ENCODE data around the gene PTPN3. TPM values are rescaled to one million over a fixed set of nuclear protein-coding genes. Genes with fewer than 3 reads are reported as not detected.
A peak's percentile ranks its signal among the peaks of the same experiment; 100 is the strongest.

Gene PTPN3
- total RNA-seq, 1 donor from 2014 or later: 5.9 TPM

DNA sequence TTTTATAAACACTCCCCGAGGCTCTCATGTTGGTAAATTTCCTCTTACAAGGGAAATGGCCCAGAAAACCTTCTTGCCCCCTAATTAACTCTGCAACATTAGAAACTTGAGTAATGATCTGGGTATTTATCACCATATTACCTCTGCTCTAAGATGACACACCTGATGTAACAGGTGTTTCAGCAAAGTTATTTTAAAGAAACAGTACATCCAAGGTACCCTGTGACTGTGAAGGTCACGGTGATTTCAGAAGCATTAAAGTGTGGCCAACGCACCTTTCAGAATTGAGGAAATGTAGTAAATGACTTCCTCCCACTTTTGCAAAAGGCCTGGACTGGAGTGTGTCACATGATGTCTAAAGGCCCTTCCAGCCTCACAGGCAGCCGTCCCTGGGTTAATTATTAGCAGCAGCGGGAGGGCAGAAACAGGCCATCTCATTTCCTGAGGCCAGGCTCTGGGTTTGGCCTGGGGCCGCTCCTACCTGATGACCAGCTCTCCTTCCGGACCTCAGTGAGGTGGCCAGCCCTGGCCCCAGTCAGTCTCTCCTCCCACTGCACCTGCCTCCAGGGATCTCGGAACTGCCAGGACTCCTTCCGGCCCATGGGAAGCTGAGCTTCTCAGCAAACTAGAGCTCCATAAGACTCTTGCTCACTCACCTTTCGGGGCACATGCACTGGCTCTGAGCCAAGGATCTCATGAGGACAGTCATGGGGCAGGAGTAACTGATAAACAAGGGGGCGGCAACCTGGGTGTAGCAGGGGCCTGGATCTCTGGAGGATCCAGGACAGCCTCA, 20.7 kb downstream of the PTPN3 start:
- no peak for DNase-seq

DNA sequence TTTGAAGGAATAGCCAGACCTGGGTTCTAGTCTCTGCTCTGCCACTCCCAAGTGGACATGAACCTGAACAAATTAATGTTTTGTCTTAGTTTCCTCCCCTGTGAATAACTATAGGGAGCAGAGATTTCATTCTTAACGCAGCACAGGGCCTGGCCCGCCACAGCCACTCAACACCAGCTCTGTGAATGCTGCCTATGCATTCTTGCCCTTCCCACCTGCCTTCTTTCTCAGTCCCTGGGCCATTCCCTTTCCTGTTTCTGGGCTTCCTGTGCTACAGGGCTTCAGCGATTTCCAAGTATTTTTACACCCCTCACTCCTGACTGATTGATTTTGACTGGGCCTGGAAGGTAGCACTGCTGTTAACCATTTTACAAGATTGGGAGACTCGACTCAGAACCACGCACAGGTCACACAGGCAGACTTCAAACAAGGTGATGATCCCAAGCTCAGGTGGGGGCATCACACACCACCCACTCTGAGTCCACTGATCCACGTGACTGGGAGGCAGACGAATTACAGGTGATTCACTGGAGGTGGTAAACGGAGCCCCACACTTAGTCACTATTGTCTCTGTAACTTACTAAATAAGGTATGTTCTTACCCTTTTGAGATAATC, 21.4 kb downstream of the PTPN3 start:
- no peak for DNase-seq

DNA sequence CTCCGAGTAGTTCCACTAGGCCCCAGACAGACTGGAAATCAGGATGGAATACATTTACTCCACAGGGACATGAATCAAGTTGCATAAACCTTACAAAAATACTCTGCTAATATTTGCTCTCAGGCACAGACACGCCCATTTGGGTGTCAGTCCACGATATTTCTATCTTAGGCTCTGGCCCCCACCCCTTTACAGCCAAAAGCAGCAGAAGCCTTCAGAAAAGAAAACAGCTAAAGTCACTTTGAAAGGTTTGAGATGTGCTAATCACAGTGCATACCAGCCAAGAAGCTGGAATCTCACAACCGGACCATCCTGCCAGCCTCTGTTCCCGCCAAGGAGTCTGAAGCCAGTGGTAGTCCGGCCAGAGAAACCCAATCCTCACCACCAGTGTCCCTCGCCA, 22.6 kb downstream of the PTPN3 start:
- peak; percentile 28 for DNase-seq

DNA sequence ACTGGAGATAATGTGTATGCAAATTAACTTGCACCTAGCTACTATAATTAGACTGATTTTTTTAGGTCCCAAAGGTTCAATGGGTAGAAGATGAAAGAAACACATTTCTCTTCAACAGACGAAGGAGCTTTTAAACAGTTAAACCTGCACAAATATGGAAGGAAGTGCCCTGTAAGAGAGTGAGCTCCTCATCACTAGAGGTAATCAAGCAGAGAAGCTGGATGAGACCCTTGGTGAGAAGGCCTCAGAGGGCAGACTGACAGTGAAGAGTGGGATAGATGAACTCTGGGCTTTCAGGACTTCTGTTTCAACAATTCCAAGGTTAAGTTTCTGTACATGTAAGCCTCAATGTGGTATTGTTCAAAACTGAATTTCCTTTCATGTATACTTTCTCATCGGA, 23.2 kb downstream of the PTPN3 start:
- DNase-seq: no peak

DNA sequence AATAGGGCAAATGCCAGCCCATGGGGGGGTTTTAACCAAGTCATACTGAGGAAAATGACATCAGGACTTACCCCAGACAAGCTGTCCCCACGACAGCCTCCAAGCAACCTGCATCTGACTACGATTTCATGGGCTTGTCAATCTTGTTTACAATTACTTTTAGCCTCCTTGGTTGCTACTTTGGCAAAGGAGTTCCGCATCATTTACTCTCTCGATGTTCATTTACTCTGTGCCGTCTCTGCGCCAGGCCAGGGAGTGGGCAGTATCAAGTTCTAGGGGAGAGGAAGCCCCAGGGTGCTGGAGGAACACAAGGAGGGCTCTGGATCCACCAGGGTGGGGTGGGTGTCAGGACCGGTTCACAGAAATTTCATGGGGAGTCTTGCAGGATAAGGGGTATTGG, 23.9 kb downstream of the PTPN3 start:
- DNase-seq: no peak

DNA sequence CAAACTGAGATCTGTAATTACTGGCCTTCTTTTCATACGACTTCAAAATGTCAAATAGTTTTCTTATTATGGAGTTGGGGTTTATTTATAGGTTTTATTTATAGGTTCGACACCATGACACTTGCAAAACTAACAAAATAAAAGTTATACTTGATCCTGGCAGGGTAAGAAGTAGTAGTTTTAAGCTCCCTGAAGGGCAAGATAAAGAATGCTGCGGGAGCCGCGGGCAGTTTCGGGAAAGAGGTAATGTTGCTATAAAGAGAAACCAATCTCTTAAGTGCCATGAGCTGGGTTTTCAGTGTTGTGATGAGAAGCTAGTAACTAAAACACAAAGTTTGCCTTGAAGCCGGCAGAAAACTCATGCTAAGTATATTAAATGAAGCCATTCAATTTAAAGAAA, 24.8 kb downstream of the PTPN3 start:
- peak; percentile 17 for DNase-seq

DNA sequence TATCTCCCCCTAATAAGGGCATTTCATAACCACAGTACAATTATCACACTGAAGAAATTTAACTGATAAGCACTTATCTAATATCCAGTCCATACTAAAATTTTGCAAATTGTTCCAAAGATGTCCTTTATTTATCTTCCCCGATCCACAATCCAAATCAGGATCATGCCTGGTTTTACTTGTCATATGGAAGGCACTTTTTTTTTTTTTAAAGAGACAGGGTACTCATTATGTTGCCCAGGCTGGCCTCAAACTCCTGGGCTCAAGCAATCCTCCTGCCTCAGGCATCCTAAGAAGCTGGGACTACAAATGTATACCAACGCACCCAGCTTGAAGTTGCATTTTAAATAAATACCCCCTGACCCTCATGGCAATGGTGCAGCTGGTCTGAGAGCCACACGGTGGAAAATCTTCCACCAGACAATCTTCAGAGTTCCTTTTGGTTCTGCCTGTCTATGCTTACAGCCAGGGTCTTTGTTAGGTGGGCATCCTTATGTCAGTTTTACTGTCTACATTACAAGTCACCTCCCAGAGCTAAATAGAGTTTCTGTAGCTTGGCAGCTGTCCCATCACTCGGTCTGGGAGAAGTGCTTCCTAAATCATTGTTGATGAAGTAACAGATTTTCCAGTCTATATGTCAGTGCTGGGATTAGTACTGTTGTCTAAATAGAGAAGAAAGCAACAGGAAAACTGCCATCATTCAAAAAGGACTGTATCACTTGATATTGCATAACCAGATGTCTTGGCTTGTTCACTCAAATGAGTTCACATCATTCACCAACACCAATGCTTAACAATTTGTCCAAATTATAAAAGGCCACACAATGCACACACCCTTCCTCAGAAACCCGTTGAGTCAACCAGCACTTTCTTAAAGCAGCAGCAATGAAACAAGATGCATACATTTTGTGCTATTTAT, 26.4 kb downstream of the PTPN3 start:
- DNase-seq: peak; percentile 35

DNA sequence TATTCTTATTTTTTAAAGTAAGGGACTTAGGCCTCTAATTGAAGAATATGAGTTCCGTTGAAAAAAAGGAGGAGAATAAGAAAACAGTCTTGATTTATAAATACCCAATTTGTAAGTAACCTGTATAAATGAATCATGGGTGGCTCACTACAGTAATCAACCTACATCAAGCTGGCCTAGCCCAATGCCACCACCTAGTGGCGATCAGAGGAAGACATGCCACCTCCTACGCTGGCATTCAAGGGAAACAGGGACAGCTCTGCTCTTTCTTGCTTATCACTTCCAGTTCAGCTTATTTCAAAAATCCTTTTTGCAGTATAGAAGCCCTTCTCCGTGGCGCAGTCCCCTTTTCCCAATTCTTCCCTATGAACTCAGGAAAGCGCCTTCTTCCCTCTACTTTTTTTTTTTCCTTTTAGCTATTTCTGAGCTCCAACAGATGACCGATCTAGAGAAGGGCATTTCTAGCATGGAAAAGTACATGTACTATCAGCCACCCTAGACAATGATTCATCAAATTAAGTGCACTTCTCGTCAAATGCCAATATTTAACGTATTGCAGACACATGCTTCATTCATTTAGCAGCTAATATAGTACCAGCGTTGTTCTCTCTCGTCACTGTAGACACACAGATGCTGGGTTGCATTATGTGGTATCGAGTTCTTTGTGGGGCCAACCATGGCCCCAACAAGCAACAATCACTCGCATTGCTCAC, 28.3 kb downstream of the PTPN3 start:
- DNase-seq: peak; percentile 85

DNA sequence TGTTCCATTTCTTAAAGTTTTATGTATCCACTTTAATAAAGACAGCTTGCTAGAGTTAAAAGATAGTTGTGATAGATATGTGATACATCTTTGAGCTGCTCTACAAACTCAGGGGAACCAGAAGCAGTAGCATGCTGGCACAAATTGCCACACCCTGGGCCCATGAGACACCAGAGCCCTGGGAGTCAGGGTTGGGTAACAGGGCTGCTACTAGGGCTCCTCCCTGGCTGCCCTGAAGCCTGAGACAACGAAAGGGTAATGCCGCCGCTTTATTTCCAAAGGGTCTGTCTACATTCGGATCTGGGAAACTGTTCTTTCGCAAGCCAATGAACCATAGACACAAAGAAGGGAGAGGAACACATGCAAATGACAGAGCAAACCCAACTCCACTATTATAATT, 29.2 kb downstream of the PTPN3 start:
- DNase-seq: no peak

DNA sequence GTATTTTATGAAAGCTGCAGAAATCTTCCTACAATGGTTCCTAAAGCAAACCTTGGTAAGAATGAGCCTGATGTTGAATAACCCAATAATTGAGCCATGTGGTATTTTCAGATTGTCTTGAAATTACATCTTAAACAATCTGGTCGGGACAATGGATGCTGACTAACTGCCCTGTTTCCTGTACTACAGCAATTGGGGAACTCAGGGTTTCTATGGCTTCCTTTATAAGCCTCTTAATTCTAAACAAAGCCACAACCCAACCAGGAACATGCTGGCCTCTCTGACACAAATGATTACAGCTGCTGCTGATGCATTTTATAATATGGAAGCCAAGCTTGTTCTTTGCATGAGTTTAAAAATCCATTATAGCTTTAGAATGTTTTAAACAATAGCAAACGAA, 30.2 kb downstream of the PTPN3 start:
- DNase-seq: no peak

DNA sequence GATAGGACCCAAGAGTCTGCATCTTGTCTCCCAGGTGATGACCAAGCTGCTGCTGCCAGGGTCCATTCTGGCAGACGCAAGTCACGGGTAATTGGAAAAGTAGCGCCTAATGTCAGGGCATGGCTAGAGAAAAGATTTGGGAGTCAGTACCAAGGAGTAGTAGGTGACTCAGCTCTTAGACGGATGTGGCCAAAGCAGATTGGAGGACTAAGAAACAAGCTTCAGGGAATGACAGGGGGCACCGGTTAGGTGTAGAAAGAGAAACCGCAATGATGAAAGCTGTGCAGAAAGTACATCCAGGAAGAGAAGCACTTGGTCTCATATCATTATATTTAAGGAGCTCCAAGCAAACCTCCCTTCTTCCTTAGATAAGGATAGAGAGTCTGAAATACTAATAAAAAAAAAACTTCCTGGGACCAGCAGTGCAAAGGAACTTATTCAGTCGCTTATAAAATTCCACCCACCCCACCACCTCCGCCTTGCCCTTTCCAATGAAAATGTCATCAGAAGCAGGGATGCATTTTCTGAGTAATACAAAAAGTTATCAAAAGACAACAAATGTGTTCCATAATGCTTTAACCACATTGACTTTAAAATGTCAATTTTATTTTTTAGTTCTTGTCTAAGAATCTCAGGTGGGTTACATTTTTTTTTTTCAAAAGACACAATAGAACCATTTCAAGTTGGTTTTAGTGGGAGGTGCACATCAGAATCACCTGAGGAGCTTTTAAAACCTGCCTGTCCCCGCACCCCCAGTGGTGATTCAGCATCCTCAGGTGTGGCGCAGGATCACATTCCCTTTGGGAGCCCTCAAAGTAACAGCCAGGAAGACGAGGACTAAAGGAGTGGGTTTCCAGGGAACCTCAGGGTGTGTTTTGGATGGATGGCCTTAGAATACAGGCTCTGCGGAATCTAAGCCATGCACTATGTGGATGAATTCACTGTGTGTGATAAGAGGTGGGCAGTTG, 31.2 kb downstream of the PTPN3 start:
- DNase-seq: no peak

DNA sequence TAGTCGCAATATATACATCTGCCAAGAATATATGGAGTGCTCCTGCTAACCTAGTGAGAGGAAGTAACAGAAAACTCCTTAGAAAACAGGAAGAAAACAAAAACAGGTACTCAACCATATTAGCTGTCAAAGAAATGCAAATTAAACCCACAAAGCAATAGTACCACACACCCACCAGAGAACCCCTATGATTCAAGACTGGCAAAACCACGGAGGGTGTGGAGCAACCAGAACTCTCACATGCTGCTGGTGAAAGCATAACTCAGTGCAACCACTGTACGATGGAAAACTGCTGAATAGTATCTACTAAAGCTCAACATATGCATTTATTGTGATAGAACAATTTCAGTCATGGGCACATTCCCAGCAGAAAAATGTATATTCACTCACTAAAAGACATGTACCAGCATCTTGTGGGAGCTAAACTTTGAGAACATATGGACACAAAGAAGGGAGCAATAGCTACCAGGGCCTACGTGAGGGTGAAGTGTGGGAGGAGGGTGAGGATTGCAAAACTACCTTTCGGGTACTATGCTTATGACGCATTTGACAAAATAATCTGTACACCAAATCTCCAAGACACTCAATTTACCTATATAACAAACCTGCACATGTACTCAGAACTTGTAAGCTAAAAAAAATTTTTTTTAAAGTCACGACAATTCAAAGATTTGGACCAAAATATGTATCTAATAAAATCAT, 34.0 kb downstream of the PTPN3 start:
- no peak for DNase-seq

DNA sequence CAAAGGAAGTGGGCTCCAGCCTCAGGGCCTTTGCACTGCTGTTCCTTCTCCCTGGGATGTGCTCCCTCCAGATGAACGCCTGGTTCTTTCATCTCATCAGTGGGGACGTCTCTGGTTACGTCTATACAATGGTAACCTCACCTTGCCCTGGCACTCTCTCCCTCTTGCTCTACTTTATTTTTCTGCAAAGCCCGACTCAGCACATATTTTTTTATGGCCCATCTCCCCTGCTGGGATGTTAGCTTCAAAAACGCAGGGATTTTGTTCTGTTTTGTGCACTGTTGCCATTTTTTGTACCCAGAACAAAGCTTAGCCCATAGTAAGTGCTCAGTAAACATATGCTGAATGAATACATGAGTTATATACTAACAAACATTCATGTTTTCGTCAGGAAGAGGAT, 37.5 kb downstream of the PTPN3 start:
- DNase-seq: no peak

DNA sequence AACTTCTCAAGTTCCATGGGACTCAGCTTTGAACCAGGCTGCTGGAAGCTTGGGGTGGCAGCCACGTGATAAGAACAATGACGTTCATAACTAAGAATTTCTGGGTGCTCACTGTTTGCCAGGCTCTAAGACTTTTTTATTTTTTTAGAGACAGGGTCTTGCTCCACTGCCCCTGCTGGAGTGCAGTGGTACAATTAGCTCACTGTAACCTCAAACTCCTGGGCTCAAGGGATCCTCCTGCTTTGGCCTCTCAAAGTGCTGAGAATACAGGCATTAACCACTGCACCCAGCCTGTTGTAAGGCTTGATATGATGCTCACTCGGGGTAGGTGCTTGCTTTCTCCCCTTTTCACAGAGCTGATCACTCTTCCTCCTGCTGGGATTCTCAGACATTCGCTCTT, 38.7 kb downstream of the PTPN3 start:
- no peak for DNase-seq

DNA sequence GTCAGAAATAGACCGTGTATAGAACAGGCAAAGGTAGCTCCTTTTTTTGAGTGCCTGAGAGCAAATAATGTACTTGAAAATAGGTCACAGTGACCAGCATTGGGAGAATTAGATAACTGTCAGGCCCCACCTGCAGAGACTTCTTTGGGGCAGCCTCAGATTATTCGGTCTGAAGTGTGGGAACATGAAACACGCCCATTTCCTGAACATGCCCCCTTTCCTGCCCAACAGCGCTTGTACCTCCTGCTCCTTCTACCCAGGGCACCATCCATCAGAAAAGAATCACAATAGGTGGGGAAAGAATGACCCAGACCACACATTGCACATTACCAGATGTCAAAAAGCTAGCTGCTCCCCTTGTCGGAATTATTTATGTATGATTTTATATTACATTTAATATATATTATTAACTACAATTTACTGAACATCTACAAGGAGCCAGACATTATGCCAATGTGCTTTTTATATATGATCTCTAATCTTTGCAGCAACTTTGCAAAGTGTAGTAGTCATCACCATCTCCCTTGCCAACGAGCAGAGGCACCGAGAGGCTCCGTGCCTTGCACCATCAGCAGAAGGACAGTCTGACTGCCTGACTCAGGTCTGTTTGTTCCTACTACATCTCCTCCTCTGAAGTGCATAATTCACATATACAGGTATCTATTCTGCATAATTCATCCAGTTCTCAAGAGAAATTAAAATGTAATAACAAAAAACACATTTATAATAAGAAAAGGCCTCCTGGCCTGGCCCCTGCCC, 39.5 kb downstream of the PTPN3 start:
- no peak for DNase-seq

DNA sequence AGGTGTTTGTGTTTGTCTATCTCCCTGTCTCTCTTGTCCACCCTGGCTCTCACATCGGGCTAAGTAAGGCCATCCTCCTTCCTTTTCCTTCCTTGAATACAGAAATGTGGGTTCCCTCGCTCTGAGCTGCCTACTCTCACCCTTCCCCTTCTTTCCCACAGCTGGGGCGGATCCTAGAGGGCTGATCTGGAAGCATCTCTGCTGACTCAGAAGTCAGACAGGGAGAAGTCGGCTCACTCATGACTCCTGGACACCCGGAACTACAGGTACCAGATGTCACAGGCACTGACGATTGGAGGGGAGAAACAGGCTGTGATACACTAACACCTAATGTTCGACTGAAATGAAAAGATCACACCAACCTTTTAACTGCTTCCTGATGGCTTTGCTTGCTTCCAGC, 41.3 kb downstream of the PTPN3 start:
- no peak for DNase-seq

DNA sequence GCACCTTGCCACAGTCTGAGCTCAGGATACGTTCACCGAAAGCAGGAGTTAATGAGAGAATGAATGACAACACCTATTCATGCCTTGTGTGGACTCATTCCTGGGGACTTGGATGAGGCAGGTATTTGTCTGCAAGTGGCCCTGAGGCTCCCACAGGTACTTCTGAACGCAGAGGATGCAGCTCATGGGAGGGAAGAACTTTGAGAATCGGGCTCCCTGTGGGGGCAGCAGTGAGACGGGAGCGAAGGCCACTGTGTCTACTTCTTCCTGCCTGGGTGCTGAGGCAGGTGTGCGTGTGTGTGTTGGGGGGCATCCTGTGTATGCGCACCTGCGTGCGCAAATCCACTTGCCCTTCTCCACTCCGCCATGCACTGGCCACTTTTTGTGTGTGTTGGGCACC, 42.2 kb downstream of the PTPN3 start:
- DNase-seq: no peak

DNA sequence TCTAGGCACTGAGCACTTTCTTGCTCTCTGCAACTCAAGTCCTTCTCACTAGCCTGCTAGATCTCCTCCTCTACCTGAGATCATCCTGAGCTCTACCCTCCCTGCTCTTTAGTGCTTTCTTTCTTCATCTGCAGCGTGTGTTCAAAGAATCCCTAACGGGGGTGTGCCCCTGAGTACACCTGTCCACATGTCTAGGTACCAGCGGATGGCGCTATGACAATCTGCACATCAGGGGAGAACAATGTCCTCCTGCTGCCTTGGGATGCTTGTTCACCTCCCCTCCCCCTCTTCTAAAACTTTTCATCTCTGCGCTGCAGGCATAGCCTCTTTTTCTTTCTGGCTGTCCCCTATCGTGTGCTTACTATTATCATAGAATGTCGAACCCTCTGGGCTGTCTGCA, 42.7 kb downstream of the PTPN3 start:
- DNase-seq: no peak

DNA sequence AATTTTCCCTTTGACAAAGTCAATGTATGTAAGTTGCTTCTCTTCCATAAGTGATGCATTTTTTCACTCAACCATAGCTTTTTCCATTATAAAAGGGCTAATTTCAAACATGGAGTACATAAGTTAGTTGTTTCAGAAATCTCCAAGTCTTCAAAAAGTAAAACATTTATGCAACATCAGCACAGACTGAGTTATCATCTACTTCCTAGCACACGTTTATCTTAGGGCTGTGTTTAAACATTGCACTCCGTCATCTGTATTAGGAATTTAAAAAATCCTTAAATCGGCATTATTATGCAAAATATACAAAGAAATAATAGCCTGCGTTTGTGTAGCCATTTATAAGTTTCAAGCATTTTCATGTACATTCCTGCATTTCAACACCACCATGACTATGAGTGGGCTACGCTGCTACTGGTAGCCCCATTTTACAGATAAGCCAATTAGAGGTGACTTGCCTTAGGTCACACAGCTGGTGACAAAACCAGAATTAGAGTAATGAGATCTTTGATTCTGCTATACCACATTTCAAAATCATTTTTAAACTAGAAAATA, 43.4 kb downstream of the PTPN3 start:
- no peak for DNase-seq

All from tongue (tissue), 2 donors.